Glutamatergic neuron (in vitro differentiated cells): ENCODE measurements around the gene GSG1L. TPM values are rescaled to one million over a fixed set of nuclear protein-coding genes. Genes with fewer than 3 reads are reported as not detected.

Experiments
- DNase-seq: peaks from one replicate; pipeline ENCODE4 v3.0.0; 2022
- H3K27ac Mint-ChIP-seq: one replicate; pipeline ENCODE4 v1.8.0; 2020; ENCODE audit warnings: mild to moderate bottlenecking, mixed read lengths, inconsistent platforms; ENCODE audit not compliant: unreplicated experiment
- H3K27me3 Mint-ChIP-seq: one replicate; pipeline ENCODE4 v1.8.0; 2020; ENCODE audit warnings: mild to moderate bottlenecking, moderate library complexity, mixed read lengths, inconsistent platforms; ENCODE audit not compliant: unreplicated experiment
- H3K36me3 Mint-ChIP-seq: one replicate; pipeline ENCODE4 v1.8.0; 2020; ENCODE audit warnings: mild to moderate bottlenecking, mixed read lengths, inconsistent platforms; ENCODE audit not compliant: unreplicated experiment
- H3K4me1 Mint-ChIP-seq: one replicate; pipeline ENCODE4 v1.8.0; 2020; ENCODE audit warnings: mild to moderate bottlenecking, low read depth, mixed read lengths, inconsistent platforms; ENCODE audit not compliant: unreplicated experiment
- H3K4me3 Mint-ChIP-seq: one replicate; pipeline ENCODE4 v1.8.0; 2020; ENCODE audit warnings: mild to moderate bottlenecking, mixed read lengths, inconsistent platforms; ENCODE audit not compliant: unreplicated experiment
- H3K9me3 Mint-ChIP-seq: one replicate; pipeline ENCODE4 v1.8.0; 2020; ENCODE audit warnings: mild to moderate bottlenecking, moderate library complexity, mixed read lengths, inconsistent platforms; ENCODE audit not compliant: unreplicated experiment
- CTCF ChIP-seq: fragments of 200-600 bp; sonication (generic); IDR thresholded peaks from one replicate; pipeline ENCODE4 v1.5.0; 2021; ENCODE audit not compliant: partially characterized antibody, unreplicated experiment
- total RNA-seq: library from RNA; stranded (reverse); fragmentation: NEBNext Ultra II Directional; extraction: Animal tissue kit (Norgen Biotek cat#: 25700); gene quantifications from one replicate; pipeline ENCODE4 v1.2.1, GENCODE V29; 2021; ENCODE audit not compliant: unreplicated experiment

GSG1L gene
- total RNA-seq, 1 donor from 2014 or later: 0.91 TPM

- H3K27me3 Mint-ChIP-seq: peaks cover 1% of the 10 kb centered on the region
- H3K9me3 Mint-ChIP-seq: peaks cover 3% of the 10 kb centered on the region
- H3K27ac Mint-ChIP-seq: no peak overlapping the region
- no peak for DNase-seq
- no peak overlapping the region for H3K4me3 Mint-ChIP-seq
- H3K4me1 Mint-ChIP-seq: no peaks in the 10 kb centered on the region
- no peak for TF ChIP-seq CTCF
- H3K36me3 Mint-ChIP-seq: no peaks in the 10 kb centered on the region
Observed at GRCh38 chr16:28040039-28040438, 23.5 kb downstream of the GSG1L start.

GRCh38 chr16:28039493-28039892 is 24.0 kb downstream of the GSG1L start:
- DNase-seq: no peak
- peaks cover 3% of the 10 kb centered on the region for H3K9me3 Mint-ChIP-seq
- H3K27me3 Mint-ChIP-seq: peaks cover 1% of the 10 kb centered on the region
- TF ChIP-seq CTCF: no peak
- no peak overlapping the region for H3K27ac Mint-ChIP-seq
- H3K4me1 Mint-ChIP-seq: no peaks in the 10 kb centered on the region
- H3K4me3 Mint-ChIP-seq: no peak overlapping the region
- no peaks in the 10 kb centered on the region for H3K36me3 Mint-ChIP-seq

GRCh38 chr16:28038409-28038808 is 25.1 kb downstream of the GSG1L start:
- Mint-ChIP-seq H3K27ac (no peak overlapping the region), H3K4me1 (no peaks in the 10 kb centered on the region), H3K36me3 (no peaks in the 10 kb centered on the region), H3K4me3 (no peak overlapping the region), H3K27me3 (peaks cover 1% of the 10 kb centered on the region), H3K9me3 (peaks cover 2% of the 10 kb centered on the region)
- TF ChIP-seq CTCF: no peak
- no peak for DNase-seq

- no peak overlapping the region for H3K4me3 Mint-ChIP-seq
- no peak overlapping the region for H3K27ac Mint-ChIP-seq
- DNase-seq: no peak
- H3K4me1 Mint-ChIP-seq: no peaks in the 10 kb centered on the region
- no peaks in the 10 kb centered on the region for H3K36me3 Mint-ChIP-seq
- no peak for TF ChIP-seq CTCF
- peaks cover 4% of the 10 kb centered on the region for H3K27me3 Mint-ChIP-seq
- H3K9me3 Mint-ChIP-seq: no peaks in the 10 kb centered on the region
Observed at GRCh38 chr16:28035866-28036393, 27.6 kb downstream of the GSG1L start.

- H3K27ac Mint-ChIP-seq: no peak overlapping the region
- no peak for TF ChIP-seq CTCF
- no peaks in the 10 kb centered on the region for H3K9me3 Mint-ChIP-seq
- peaks cover 4% of the 10 kb centered on the region for H3K27me3 Mint-ChIP-seq
- H3K36me3 Mint-ChIP-seq: no peaks in the 10 kb centered on the region
- DNase-seq: no peak
- H3K4me1 Mint-ChIP-seq: no peaks in the 10 kb centered on the region
- no peak overlapping the region for H3K4me3 Mint-ChIP-seq
Observed at GRCh38 chr16:28033870-28034269, 29.6 kb downstream of the GSG1L start.
